ENCODE measurements around the gene ADRM1. TPM values are rescaled to one million over a fixed set of nuclear protein-coding genes. Genes with fewer than 3 reads are reported as not detected.

The ADRM1 gene
- total and polyA plus RNA-seq, 2 of the 4 experiments (the other 2 are of a cell fraction), result 103 to 149 TPM

- H3K9ac ChIP-seq (ENCODE audit: low read depth, low read length), result no peak overlapping the region
- no TSS peak for BruUV-seq (replicated peaks)
- H2AK5ac ChIP-seq (ENCODE audit: low read depth, low read length), result no peak overlapping the region
- H3K36me3 ChIP-seq (ENCODE audit: control insufficient read depth, insufficient read depth, low read length), result peaks cover 42% of the 10 kb centered on the region; the same call in 1 of the 2 replicates
- intact Hi-C loops (cut with micrococcal nuclease) (no loop called here), dilution Hi-C loops (cut with HindIII; ENCODE audit: low sequenced_read_pairs, unreplicated experiment) (no loop called here), in situ Hi-C loops (cut with MboI; ENCODE audit: low sequenced_read_pairs) (no loop called here)
- H3K23ac ChIP-seq (ENCODE audit: low read depth, low read length), result no peak overlapping the region
- no peak overlapping the region for H3K27ac ChIP-seq (ENCODE audit: insufficient read depth, low read length)
- H3K79me1 ChIP-seq (ENCODE audit: low read depth in 1 of 2, low read length in 2 of 2), result no peaks in the 10 kb centered on the region
- no peaks in the 10 kb centered on the region for H4K20me1 ChIP-seq (ENCODE audit: insufficient read depth, low read length)
- H2BK120ac ChIP-seq (ENCODE audit: low read depth, low read length), result no peak overlapping the region
- no peaks in the 10 kb centered on the region for H3K4me1 ChIP-seq (ENCODE audit: control insufficient read depth, insufficient read depth, low read length)
- TF ChIP-seq CTCF (conservative IDR thresholded peaks at IDR 0.05; ENCODE audit: low read depth, low read length), result no peak
- TF ChIP-seq RFX5 (IDR thresholded peaks at IDR 0.05; ENCODE audit: low read depth, low read length), result no peak
- no peak for TF ChIP-seq FOS (IDR thresholded peaks at IDR 0.05; ENCODE audit: low read depth, low read length)
- TF ChIP-seq RAD21 (IDR thresholded peaks at IDR 0.05; ENCODE audit: low read length), result no peak
- TF ChIP-seq POLR2A (IDR thresholded peaks at IDR 0.05; ENCODE audit: low read depth, low read length), result no peak
- no peak for TF ChIP-seq MAFK (IDR thresholded peaks at IDR 0.05; ENCODE audit: low read depth, low read length)
- TF ChIP-seq BHLHE40 (IDR thresholded peaks at IDR 0.05; ENCODE audit: low read depth, low read length), result no peak
- TF ChIP-seq, protein P1, sequence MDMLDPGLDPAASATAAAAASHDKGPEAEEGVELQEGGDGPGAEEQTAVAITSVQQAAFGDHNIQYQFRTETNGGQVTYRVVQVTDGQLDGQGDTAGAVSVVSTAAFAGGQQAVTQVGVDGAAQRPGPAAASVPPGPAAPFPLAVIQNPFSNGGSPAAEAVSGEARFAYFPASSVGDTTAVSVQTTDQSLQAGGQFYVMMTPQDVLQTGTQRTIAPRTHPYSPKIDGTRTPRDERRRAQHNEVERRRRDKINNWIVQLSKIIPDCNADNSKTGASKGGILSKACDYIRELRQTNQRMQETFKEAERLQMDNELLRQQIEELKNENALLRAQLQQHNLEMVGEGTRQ (IDR thresholded peaks at IDR 0.05; ENCODE audit: low read depth, low read length), result no peak
- TF ChIP-seq, protein P2, sequence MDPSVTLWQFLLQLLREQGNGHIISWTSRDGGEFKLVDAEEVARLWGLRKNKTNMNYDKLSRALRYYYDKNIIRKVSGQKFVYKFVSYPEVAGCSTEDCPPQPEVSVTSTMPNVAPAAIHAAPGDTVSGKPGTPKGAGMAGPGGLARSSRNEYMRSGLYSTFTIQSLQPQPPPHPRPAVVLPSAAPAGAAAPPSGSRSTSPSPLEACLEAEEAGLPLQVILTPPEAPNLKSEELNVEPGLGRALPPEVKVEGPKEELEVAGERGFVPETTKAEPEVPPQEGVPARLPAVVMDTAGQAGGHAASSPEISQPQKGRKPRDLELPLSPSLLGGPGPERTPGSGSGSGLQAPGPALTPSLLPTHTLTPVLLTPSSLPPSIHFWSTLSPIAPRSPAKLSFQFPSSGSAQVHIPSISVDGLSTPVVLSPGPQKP (IDR thresholded peaks at IDR 0.05; ENCODE audit: borderline replicate concordance, low read depth, low read length), result no peak
- no peak for TF ChIP-seq CEBPB (IDR thresholded peaks at IDR 0.05; ENCODE audit: low read depth, low read length)
- no peak for TF ChIP-seq MAZ (IDR thresholded peaks at IDR 0.05; ENCODE audit: borderline replicate concordance, low read depth, low read length)
- TF ChIP-seq MXI1 (IDR thresholded peaks at IDR 0.05; ENCODE audit: borderline replicate concordance, low read depth, low read length), result no peak
- H3K4me3 ChIP-seq (ENCODE audit: insufficient read depth, low read depth, low read length), result no peak overlapping the region
- no peak overlapping the region for H4K91ac ChIP-seq (ENCODE audit: insufficient read depth, low read depth, low read length)
- no peak overlapping the region for H4K5ac ChIP-seq (ENCODE audit: low read depth, low read length)
- H3K4me2 ChIP-seq (ENCODE audit: low read depth, low read length), result no peak overlapping the region
- H3K4ac ChIP-seq (ENCODE audit: low read depth, low read length), result no peak overlapping the region
- H2AK9ac ChIP-seq (replicated peaks; ENCODE audit: low read depth, low read length, poor library complexity), result no peak overlapping the region
- no peaks in the 10 kb centered on the region for H3K9me3 ChIP-seq (ENCODE audit: control insufficient read depth, insufficient read depth, low read length)
- WGBS, 2 experiments (ENCODE audit: extremely low coverage in 2 of 2, insufficient read length in 1 of 2), result 90% methylated on average over 29 of the region's 40 CpGs; no CpG with 5 or more reads in 1 of the 2 experiments
- no peak overlapping the region for H4K8ac ChIP-seq (ENCODE audit: low read depth in 2 of 2, low read length in 2 of 2)
- no peak overlapping the region for H2AFZ ChIP-seq (replicated peaks; ENCODE audit: low read length, poor library complexity)
- no peak overlapping the region for H2BK15ac ChIP-seq (ENCODE audit: low read depth, low read length)
- no peak overlapping the region for H2BK5ac ChIP-seq (ENCODE audit: low read depth, low read length, poor library complexity, severe bottlenecking)
- H3K14ac ChIP-seq (replicated peaks; ENCODE audit: low read depth, low read length), result no peak overlapping the region
- no peaks in the 10 kb centered on the region for H3K27me3 ChIP-seq (ENCODE audit: control insufficient read depth, insufficient read depth, low read length)
- no peak overlapping the region for H3K18ac ChIP-seq (ENCODE audit: low read depth, low read length)
- DNase-seq (no peak), ATAC-seq (ENCODE audit: low read depth) (no peak)
- CTCF ChIA-PET, result no interaction called here
- no peak overlapping the region for H2BK20ac ChIP-seq (ENCODE audit: low read depth, low read length)
- POLR2A ChIA-PET (ENCODE audit: unreplicated experiment), result no interaction called here
- H3K56ac ChIP-seq (ENCODE audit: extremely low read depth, insufficient read depth, low read length), result no peak overlapping the region
- no peaks in the 10 kb centered on the region for H3K9me1 ChIP-seq (ENCODE audit: insufficient read depth, low read length)
These were observed 13.8 kb downstream of the ADRM1 start for GRCh38 chr20:62316331-62317166.
